Inflammatory macrophage (primary cell): Measurements from ENCODE around the gene APOM.
A peak's percentile ranks its signal among the peaks of the same experiment; 100 is the strongest.

Experiments
- DNase-seq, 2 donors: peaks; one replicate each; pipeline ENCODE4 v3.0.0-alpha.2; 2020 to 2022

APOM gene

DNA sequence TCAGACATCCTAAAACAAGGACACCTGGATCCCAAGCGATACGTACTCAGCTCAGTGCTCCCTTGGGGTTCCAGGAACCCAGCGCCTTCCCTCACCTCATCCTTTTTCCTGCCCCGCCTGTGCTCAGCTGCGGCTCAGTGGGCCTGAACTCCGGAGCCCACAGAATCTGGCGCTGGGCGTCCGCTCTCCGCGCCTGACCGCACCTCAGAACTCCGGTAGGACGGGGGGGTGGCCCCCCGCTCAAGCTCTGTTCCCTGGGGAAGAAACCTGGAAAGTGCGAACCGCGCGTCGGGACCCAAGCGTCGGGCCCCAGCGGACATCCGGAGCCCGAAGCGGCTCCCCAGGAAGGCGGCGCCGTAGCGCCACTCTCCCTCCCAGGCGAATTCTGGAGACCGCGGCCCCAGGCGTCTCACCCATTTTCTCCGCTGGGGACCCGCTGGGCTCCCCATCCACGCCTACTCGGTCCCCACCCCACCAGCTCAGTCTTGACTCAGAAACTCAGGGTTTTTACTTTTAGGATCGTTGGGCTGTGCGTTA, 25.5 kb downstream of the APOM start:
- DNase-seq: peak; percentile 40 to 47

DNA sequence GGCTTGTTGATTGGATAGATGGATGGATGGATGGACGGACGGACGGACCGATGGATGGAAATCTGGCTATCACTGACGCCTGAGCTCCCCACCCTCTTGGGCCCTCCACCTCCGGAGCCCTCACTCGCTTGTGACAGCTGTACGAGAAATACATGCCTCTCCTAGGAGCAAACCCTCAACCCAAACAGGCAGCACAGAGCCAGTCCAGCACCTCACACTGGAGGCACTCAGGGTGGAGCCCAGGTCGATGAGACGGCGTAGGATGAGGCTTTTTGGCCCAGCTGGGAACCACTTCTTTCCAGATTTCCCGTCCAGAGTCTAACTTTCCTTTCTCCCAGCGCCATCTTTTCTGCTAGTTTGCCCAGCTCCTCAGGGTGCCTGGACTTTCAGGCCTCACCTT, 27.9 kb downstream of the APOM start:
- no peak for DNase-seq

GRCh38 chr6:31686483-31686882, 30.8 kb downstream of the APOM start:
- DNase-seq: no peak

DNA sequence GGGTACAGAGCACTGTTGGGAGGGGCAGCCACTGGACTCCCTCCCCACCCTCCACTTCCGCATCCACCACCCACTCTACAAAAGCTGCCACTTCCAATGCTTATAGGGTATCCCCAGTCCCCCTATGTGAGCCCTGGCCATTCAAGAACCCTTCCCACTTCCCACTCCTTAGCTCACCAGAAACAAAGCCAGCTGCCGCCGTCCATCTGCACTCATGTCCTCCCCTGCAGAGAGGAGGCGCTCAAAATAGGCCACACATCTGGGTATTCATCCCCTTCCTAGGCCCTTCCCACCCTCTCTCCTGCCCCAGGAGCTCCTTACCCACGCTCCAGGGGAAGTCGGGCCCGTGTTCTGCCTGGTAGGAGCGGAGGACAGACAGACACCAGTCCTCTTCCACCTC, 31.6 kb downstream of the APOM start:
- no peak for DNase-seq

GRCh38 chr6:31687860-31688693, 32.4 kb downstream of the APOM start:
- DNase-seq: no peak

- DNase-seq: no peak
Observed at GRCh38 chr6:31689249-31690110, 33.8 kb downstream of the APOM start.

GRCh38 chr6:31690231-31691077, 34.8 kb downstream of the APOM start:
- DNase-seq: peak in 1 of 2 donors; percentile 21

GRCh38 chr6:31691078-31691463, 35.4 kb downstream of the APOM start:
- DNase-seq: no peak

DNA sequence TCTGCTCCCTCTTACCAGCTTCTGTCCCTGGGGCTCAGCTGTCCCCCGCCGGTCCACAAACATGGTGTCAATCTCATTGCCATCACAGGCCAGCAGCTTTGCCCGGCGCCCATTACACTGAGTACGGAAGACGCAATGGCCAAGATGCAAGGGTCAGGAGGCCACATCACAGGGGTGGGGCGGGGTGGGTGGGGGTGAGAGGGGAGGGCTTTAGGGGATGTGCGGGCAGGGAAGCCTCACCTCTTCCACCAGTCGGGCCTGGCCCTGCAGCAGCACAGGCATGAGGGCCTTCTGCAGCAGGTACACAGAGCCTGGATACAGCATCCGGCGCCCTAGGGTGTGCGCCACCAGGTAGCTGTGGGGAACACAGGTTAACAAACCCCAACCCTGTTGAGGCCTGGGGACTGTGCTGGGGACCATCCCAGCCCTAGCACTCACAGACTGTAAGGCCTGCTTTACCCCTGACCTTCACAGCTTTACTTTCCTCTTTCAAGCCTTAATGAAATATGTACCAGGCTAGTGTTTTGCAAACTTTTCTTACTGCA, 35.9 kb downstream of the APOM start:
- DNase-seq: no peak

- no peak for DNase-seq
Observed at GRCh38 chr6:31692353-31692752, 36.7 kb downstream of the APOM start.

- DNase-seq: no peak
Observed at GRCh38 chr6:31692886-31693285, 37.2 kb downstream of the APOM start.

GRCh38 chr6:31693535-31693934, 37.8 kb downstream of the APOM start:
- DNase-seq: peak in 1 of 2 donors; percentile 29

DNA sequence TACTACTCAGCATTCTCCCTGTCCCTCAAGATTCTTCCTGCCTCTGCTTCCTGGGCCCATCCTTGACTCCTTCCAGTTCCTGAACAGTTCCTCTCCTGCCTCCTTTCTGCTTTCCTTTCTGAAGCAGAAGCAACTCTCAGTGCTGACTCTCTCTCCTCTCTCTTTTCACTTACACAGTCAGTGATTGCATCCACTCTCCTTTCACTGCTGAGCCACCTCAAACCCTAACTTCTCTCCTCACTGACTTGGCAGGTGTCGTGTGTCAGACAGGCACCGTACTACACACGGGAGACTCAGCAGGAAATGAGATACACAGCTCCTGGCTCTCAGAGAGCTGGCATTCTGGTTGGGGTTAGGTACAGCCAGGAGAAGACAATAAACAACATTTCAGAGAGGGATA, 41.9 kb downstream of the APOM start:
- no peak for DNase-seq

DNA sequence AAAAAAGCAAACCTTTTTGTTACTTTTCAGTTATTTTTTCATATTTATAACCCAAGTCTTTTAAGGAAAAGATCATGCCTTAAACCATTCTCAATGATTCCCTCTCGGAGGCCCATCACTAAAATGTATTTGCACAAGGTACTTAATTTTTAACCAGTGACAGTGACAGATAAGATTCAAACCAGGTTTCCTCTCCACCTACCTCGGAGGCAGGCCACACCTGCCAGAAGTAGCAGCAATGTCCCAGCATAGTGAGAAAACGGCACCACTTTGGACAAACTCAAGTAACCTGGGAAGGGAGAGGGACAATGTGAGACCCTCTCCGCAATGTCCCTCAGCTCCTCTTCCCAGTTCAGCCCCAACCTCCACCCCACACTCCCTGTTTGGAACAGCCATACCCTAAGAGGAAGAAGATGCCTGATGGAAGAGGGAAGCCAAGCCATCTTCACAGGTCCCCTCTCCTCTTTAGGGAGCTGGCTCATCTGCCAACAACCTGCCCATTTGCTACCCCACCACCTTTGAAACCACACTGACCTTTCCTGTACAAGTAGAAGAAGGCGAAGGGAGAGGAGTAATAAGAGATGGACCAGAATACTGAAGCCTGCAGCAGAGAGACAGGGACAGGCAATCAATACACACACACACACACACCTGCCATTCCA, 45.2 kb downstream of the APOM start:
- DNase-seq: no peak

DNA sequence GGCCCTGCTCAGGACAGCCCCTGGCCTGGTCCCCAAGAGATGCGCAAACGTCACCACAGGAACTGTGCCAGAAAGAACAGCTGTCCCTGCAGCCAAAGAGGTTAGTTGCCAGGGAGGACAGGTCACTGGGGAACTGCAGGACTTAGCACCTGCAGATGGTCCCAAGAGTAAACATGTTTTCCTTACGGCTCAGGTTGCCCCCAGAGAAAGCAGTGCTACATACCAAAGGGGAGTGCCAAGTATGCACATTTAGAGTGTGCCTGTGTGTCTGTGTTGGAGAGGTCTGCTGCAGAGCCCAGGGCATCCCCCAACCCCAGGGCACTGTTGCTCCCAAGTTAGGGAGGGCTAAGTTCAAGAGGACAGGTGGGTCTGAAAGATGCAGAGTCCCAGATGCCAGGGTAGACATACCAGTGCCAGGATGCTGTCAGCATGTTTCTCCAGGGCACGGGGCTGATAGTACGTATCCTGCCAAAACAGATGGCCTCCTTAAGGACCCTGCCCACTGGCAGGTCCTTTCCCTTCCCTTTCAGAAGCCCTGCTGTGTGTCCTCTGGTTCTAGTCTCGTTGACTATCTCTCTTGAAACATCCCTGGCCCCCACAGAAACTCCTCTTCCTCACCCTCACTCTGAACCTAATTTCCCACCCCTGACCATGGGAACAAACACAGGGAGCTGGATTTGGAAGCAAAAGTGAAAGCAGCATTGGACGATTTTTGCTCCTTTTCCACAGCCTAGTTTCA, 46.1 kb downstream of the APOM start:
- no peak for DNase-seq

GRCh38 chr6:31702405-31702818, 46.7 kb downstream of the APOM start:
- peak in 1 of 2 donors; percentile 44 for DNase-seq

- peak; percentile 99 for DNase-seq
Observed at GRCh38 chr6:31702819-31703716, 47.4 kb downstream of the APOM start, which contains the start of gene ABHD16A. ABHD16A (minus strand) TSS chr6:31703324; CDS start chr6:31703281, 43 bp downstream.

DNA sequence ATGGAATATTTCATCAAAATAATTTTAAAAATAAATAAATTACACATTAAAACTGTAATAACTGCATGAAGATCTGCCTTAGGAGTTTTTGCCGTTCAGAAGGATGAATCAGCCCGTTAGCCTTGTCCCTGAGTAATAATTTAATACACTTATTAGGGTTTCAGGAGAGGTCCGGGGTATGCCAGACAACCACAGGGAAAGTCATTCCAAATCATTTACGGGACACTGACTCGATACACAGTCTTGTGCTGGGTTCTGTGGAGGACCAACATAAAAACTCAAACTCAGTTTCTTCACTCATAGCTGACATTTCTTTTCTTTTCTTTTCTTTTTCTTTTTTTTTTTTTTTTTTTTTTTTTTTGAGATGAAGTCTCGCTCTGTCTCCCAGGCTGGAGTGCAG, 50.2 kb downstream of the APOM start:
- no peak for DNase-seq

DNA sequence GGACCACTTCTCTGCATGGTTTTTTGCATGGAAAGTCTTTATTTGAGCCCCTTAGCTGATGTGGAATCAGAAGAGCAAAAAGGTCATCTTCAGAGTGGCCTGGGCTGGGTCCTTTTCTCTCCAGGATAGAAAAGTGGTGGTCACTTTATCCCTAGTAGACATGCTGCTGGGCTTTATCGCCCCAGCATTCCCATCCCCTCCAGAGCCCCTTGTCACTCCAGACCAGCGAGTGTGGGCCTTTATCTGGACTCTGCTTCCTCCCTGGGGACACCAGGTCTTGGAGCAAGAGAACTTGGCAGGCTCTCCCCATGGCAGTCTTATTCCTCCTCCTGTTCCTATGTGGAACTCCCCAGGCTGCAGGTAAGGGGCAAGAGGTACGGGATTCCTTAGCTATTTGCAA, 50.9 kb downstream of the APOM start, which contains the start of gene LY6G6F:
Gene LY6G6F (plus strand): TSS at position 268 of the 400 bp plus-strand sequence. CDS start 41 bp downstream, at position 309.
- no peak for DNase-seq

- DNase-seq: no peak
Observed at GRCh38 chr6:31707701-31708100, 52.0 kb downstream of the APOM start.
